H54 (cell line): ENCODE data around the gene PRR35.

Source experiments
- DNase-seq: peaks from one replicate; pipeline ENCODE4 v3.0.0; 2011; ENCODE audit warnings: low spot score, mixed read lengths; ENCODE audit not compliant: insufficient read length
- FAIRE-seq: peaks from 3 replicates; lab custom pipeline; 2011; peaks lifted over from hg19 to GRCh38; lab: Jason Lieb, UNC
- POLR2A ChIP-seq: IDR thresholded peaks from 2 replicates; pipeline ENCODE4 v1.6.1; 2011; ENCODE audit warnings: low read depth, mild to moderate bottlenecking, low read length

The PRR35 gene

GRCh38 chr16:598823-599739, 38.9 kb downstream of the PRR35 start:
- TF ChIP-seq POLR2A, result no peak
- no peak for FAIRE-seq
- no peak for DNase-seq

- DNase-seq, result no peak
- TF ChIP-seq POLR2A, result no peak
- FAIRE-seq, result no peak
Measured at GRCh38 chr16:600781-601180, 40.6 kb downstream of the PRR35 start.

- no peak for FAIRE-seq
- no peak for TF ChIP-seq POLR2A
Measured at GRCh38 chr16:603933-604332, 43.7 kb downstream of the PRR35 start.

GRCh38 chr16:606656-607307, 46.6 kb downstream of the PRR35 start:
- DNase-seq (no peak), FAIRE-seq (no peak)
- no peak for TF ChIP-seq POLR2A

More at GRCh38 chr16:603933-604332, 43.7 kb downstream of the PRR35 start:
- no peak for DNase-seq

- TF ChIP-seq POLR2A, result no peak
- DNase-seq (no peak), FAIRE-seq (no peak)
Measured at GRCh38 chr16:608019-608418, 47.8 kb downstream of the PRR35 start.

GRCh38 chr16:609316-609715, 49.1 kb downstream of the PRR35 start:
- DNase-seq (no peak), FAIRE-seq (no peak)
- no peak for TF ChIP-seq POLR2A

GRCh38 chr16:609984-610383, 49.8 kb downstream of the PRR35 start:
- TF ChIP-seq POLR2A, result no peak
- DNase-seq (no peak), FAIRE-seq (no peak)

- DNase-seq, result no peak
- TF ChIP-seq POLR2A, result no peak
- FAIRE-seq, result no peak
Measured at GRCh38 chr16:610513-611381, 50.6 kb downstream of the PRR35 start.

GRCh38 chr16:615122-615521, 54.9 kb downstream of the PRR35 start:
- DNase-seq (no peak), FAIRE-seq (no peak)
- no peak for TF ChIP-seq POLR2A
